Measurements from ENCODE around the gene KIF26B.

The KIF26B gene

GRCh38 chr1:245242989-245243388 is 88.2 kb downstream of the KIF26B start:
- DNase-seq (ENCODE audit: low read depth): no peak
- no peak overlapping the region for H3K4me3 ChIP-seq (ENCODE audit: low read depth, low read length)
- no peak for TF ChIP-seq CTCF (IDR thresholded peaks at IDR 0.05; ENCODE audit: low read depth, low read length)
- no peak for TF ChIP-seq POLR2A (IDR thresholded peaks at IDR 0.05; ENCODE audit: extremely low read depth, insufficient read length)
- TF ChIP-seq MAX (IDR thresholded peaks at IDR 0.05; ENCODE audit: low read depth, low read length): no peak
- no peak for TF ChIP-seq MYC (IDR thresholded peaks at IDR 0.05; ENCODE audit: low read depth, low read length)

GRCh38 chr1:245245021-245245667 is 90.4 kb downstream of the KIF26B start:
- TF ChIP-seq CTCF (IDR thresholded peaks at IDR 0.05; ENCODE audit: low read depth, low read length) (no peak), MYC (IDR thresholded peaks at IDR 0.05; ENCODE audit: low read depth, low read length) (no peak), POLR2A (IDR thresholded peaks at IDR 0.05; ENCODE audit: extremely low read depth, insufficient read length) (no peak), MAX (IDR thresholded peaks at IDR 0.05; ENCODE audit: low read depth, low read length) (no peak)
- H3K4me3 ChIP-seq (ENCODE audit: low read depth, low read length): no peak overlapping the region
- no peak for DNase-seq (ENCODE audit: low read depth)

- DNase-seq (ENCODE audit: low read depth): no peak
- H3K4me3 ChIP-seq (ENCODE audit: low read depth, low read length): no peak overlapping the region
- TF ChIP-seq CTCF (IDR thresholded peaks at IDR 0.05; ENCODE audit: low read depth, low read length) (no peak), MYC (IDR thresholded peaks at IDR 0.05; ENCODE audit: low read depth, low read length) (no peak), MAX (IDR thresholded peaks at IDR 0.05; ENCODE audit: low read depth, low read length) (no peak), POLR2A (IDR thresholded peaks at IDR 0.05; ENCODE audit: extremely low read depth, insufficient read length) (no peak)
These were observed 91.6 kb downstream of the KIF26B start for GRCh38 chr1:245246433-245246832.

GRCh38 chr1:245247356-245247755 is 92.6 kb downstream of the KIF26B start:
- no peak overlapping the region for H3K4me3 ChIP-seq (ENCODE audit: low read depth, low read length)
- DNase-seq (ENCODE audit: low read depth): no peak
- TF ChIP-seq POLR2A (IDR thresholded peaks at IDR 0.05; ENCODE audit: extremely low read depth, insufficient read length): no peak
- TF ChIP-seq MAX (IDR thresholded peaks at IDR 0.05; ENCODE audit: low read depth, low read length): no peak
- no peak for TF ChIP-seq CTCF (IDR thresholded peaks at IDR 0.05; ENCODE audit: low read depth, low read length)
- TF ChIP-seq MYC (IDR thresholded peaks at IDR 0.05; ENCODE audit: low read depth, low read length): no peak

GRCh38 chr1:245247801-245248200 is 93.0 kb downstream of the KIF26B start:
- TF ChIP-seq CTCF (IDR thresholded peaks at IDR 0.05; ENCODE audit: low read depth, low read length): no peak
- no peak for TF ChIP-seq MYC (IDR thresholded peaks at IDR 0.05; ENCODE audit: low read depth, low read length)
- no peak for TF ChIP-seq MAX (IDR thresholded peaks at IDR 0.05; ENCODE audit: low read depth, low read length)
- TF ChIP-seq POLR2A (IDR thresholded peaks at IDR 0.05; ENCODE audit: extremely low read depth, insufficient read length): no peak
- DNase-seq (ENCODE audit: low read depth): no peak
- no peak overlapping the region for H3K4me3 ChIP-seq (ENCODE audit: low read depth, low read length)

Data from NB4 (cell line).